ENCODE data around the gene PRDM2. TPM values are rescaled to one million over a fixed set of nuclear protein-coding genes. Genes with fewer than 3 reads are reported as not detected.
"Not testable (repeated sequence)": the region's sequence is repeated elsewhere in the genome, so short reads cannot be mapped to it uniquely, and the experiment has no call there.

Gene PRDM2
- total and polyA plus RNA-seq, 2 donors from 2014 or later: 8.2 to 42.6 TPM

- no peaks in the 10 kb centered on the region for H3K36me3 ChIP-seq (ENCODE audit: control insufficient read depth in 2 of 3, insufficient read depth in 3 of 3, low read length in 3 of 3)
- TF ChIP-seq CTCF (IDR thresholded peaks at IDR 0.05; ENCODE audit: borderline replicate concordance, extremely low read depth, insufficient read depth): no peak
- no peaks in the 10 kb centered on the region for H3K4me1 ChIP-seq (ENCODE audit: control insufficient read depth in 2 of 3, insufficient read depth in 2 of 3, low read depth in 1 of 3, low read length in 3 of 3)
- H3K27ac ChIP-seq (ENCODE audit: low read depth in 2 of 2, low read length in 2 of 2): no peak overlapping the region
- no peak overlapping the region for H3K9ac ChIP-seq (ENCODE audit: low read length in 3 of 3)
- no peaks in the 10 kb centered on the region for H3K9me3 ChIP-seq (ENCODE audit: control insufficient read depth in 2 of 3, insufficient read depth in 1 of 3, low read length in 3 of 3)
- FAIRE-seq: no peak
- no peak overlapping the region for H3K4me3 ChIP-seq (ENCODE audit: low read length in 3 of 3)
- H3K27me3 ChIP-seq (ENCODE audit: control insufficient read depth, insufficient read depth, low read length): no peaks in the 10 kb centered on the region
- intact Hi-C loops (cut with DNase I): no loop called here
- DNase-seq: no peak
These were observed 17.5 kb upstream of the PRDM2 start for GRCh38 chr1:13682444-13682843.

GRCh38 chr1:13683206-13683605 lies 16.8 kb upstream of the PRDM2 start:
- H3K4me1 ChIP-seq (ENCODE audit: control insufficient read depth in 2 of 3, insufficient read depth in 2 of 3, low read depth in 1 of 3, low read length in 3 of 3): no peaks in the 10 kb centered on the region
- no peaks in the 10 kb centered on the region for H3K9me3 ChIP-seq (ENCODE audit: control insufficient read depth in 2 of 3, insufficient read depth in 1 of 3, low read length in 3 of 3)
- H3K4me3 ChIP-seq (ENCODE audit: low read length in 3 of 3): no peak overlapping the region
- no peaks in the 10 kb centered on the region for H3K27me3 ChIP-seq (ENCODE audit: control insufficient read depth, insufficient read depth, low read length)
- no peak for TF ChIP-seq CTCF (IDR thresholded peaks at IDR 0.05; ENCODE audit: borderline replicate concordance, extremely low read depth, insufficient read depth)
- FAIRE-seq: no peak
- H3K36me3 ChIP-seq (ENCODE audit: control insufficient read depth in 2 of 3, insufficient read depth in 3 of 3, low read length in 3 of 3): no peaks in the 10 kb centered on the region
- DNase-seq: no peak
- H3K9ac ChIP-seq (ENCODE audit: low read length in 3 of 3): no peak overlapping the region
- intact Hi-C loops (cut with DNase I): no loop called here
- H3K27ac ChIP-seq (ENCODE audit: low read depth in 2 of 2, low read length in 2 of 2): no peak overlapping the region

GRCh38 chr1:13687151-13687715 lies 12.8 kb upstream of the PRDM2 start:
- FAIRE-seq (no peak), DNase-seq (no peak)
- intact Hi-C loops (cut with DNase I): no loop called here
- H3K27ac ChIP-seq (ENCODE audit: low read depth in 2 of 2, low read length in 2 of 2): no peak overlapping the region
- H3K27me3 ChIP-seq (ENCODE audit: control insufficient read depth, insufficient read depth, low read length): no peaks in the 10 kb centered on the region
- H3K9ac ChIP-seq (ENCODE audit: low read length in 3 of 3): no peak overlapping the region
- no peak for TF ChIP-seq CTCF (IDR thresholded peaks at IDR 0.05; ENCODE audit: borderline replicate concordance, extremely low read depth, insufficient read depth)
- no peaks in the 10 kb centered on the region for H3K4me1 ChIP-seq (ENCODE audit: control insufficient read depth in 2 of 3, insufficient read depth in 2 of 3, low read depth in 1 of 3, low read length in 3 of 3)
- H3K4me3 ChIP-seq (ENCODE audit: low read length in 3 of 3): no peak overlapping the region
- no peaks in the 10 kb centered on the region for H3K9me3 ChIP-seq (ENCODE audit: control insufficient read depth in 2 of 3, insufficient read depth in 1 of 3, low read length in 3 of 3)
- no peaks in the 10 kb centered on the region for H3K36me3 ChIP-seq (ENCODE audit: control insufficient read depth in 2 of 3, insufficient read depth in 3 of 3, low read length in 3 of 3)

- intact Hi-C loops (cut with DNase I); FAIRE-seq: not testable (repeated sequence)
These were observed 6.9 kb upstream of the PRDM2 start for GRCh38 chr1:13693094-13693493.

More at GRCh38 chr1:13693094-13693493, 6.9 kb upstream of the PRDM2 start:
- DNase-seq; H3K9me3 ChIP-seq (ENCODE audit: control insufficient read depth in 2 of 3, insufficient read depth in 1 of 3, low read length in 3 of 3); H3K4me1 ChIP-seq (ENCODE audit: control insufficient read depth in 2 of 3, insufficient read depth in 2 of 3, low read depth in 1 of 3, low read length in 3 of 3); H3K4me3 ChIP-seq (ENCODE audit: low read length in 3 of 3); H3K27me3 ChIP-seq (ENCODE audit: control insufficient read depth, insufficient read depth, low read length); H3K36me3 ChIP-seq (ENCODE audit: control insufficient read depth in 2 of 3, insufficient read depth in 3 of 3, low read length in 3 of 3); H3K9ac ChIP-seq (ENCODE audit: low read length in 3 of 3); H3K27ac ChIP-seq (ENCODE audit: low read depth in 2 of 2, low read length in 2 of 2): not testable (repeated sequence)
